ENCODE data around the gene FSCN2.

- TF ChIP-seq CTCF (IDR thresholded peaks at IDR 0.05) (peak; percentile 24; the same call in 1 of the 2 replicates), ZFX (IDR thresholded peaks at IDR 0.05; ENCODE audit: borderline replicate concordance) (no peak)
Measured at GRCh38 chr17:81553018-81553615, 24.9 kb downstream of the FSCN2 start.

Data from 22Rv1 (cell line).